ENCODE measurements around the gene ZBTB40.

ZBTB40 gene

GRCh38 chr1:22540337-22540736, 88.7 kb downstream of the ZBTB40 start:
- Histone ChIP-seq H3K27ac (no peak overlapping the region), H3K36me3 (no peaks in the 10 kb centered on the region), H3K9me3 (ENCODE audit: severe bottlenecking) (no peaks in the 10 kb centered on the region), H3K4me3 (ENCODE audit: low read depth, low read length) (no peak overlapping the region), H3K27me3 (ENCODE audit: insufficient read depth, low read depth, severe bottlenecking) (no peaks in the 10 kb centered on the region)
- TF ChIP-seq CTCF (IDR thresholded peaks at IDR 0.05; ENCODE audit: low read depth, low read length): no peak
- DNase-seq: no peak

- peak; percentile 46 for DNase-seq
- Histone ChIP-seq H3K27ac (no peak overlapping the region), H3K27me3 (ENCODE audit: insufficient read depth, low read depth, severe bottlenecking) (no peaks in the 10 kb centered on the region), H3K36me3 (no peaks in the 10 kb centered on the region), H3K9me3 (ENCODE audit: severe bottlenecking) (no peaks in the 10 kb centered on the region), H3K4me3 (ENCODE audit: low read depth, low read length) (no peak overlapping the region)
- peak; percentile 34; the same call in 1 of the 2 replicates for TF ChIP-seq CTCF (IDR thresholded peaks at IDR 0.05; ENCODE audit: low read depth, low read length)
These were observed 91.2 kb downstream of the ZBTB40 start for GRCh38 chr1:22542886-22543285.

GRCh38 chr1:22543679-22544078, 92.0 kb downstream of the ZBTB40 start:
- Histone ChIP-seq H3K27ac (no peak overlapping the region), H3K9me3 (ENCODE audit: severe bottlenecking) (no peaks in the 10 kb centered on the region), H3K4me3 (ENCODE audit: low read depth, low read length) (no peak overlapping the region), H3K36me3 (no peaks in the 10 kb centered on the region), H3K27me3 (ENCODE audit: insufficient read depth, low read depth, severe bottlenecking) (no peaks in the 10 kb centered on the region)
- no peak for DNase-seq
- no peak for TF ChIP-seq CTCF (IDR thresholded peaks at IDR 0.05; ENCODE audit: low read depth, low read length)

- Histone ChIP-seq H3K36me3 (no peaks in the 10 kb centered on the region), H3K27ac (no peak overlapping the region), H3K9me3 (ENCODE audit: severe bottlenecking) (no peaks in the 10 kb centered on the region), H3K4me3 (ENCODE audit: low read depth, low read length) (no peak overlapping the region), H3K27me3 (ENCODE audit: insufficient read depth, low read depth, severe bottlenecking) (no peaks in the 10 kb centered on the region)
- no peak for DNase-seq
- TF ChIP-seq CTCF (IDR thresholded peaks at IDR 0.05; ENCODE audit: low read depth, low read length): no peak
These were observed 93.0 kb downstream of the ZBTB40 start for GRCh38 chr1:22544606-22545005.

GRCh38 chr1:22545141-22545540, 93.5 kb downstream of the ZBTB40 start:
- H3K9me3 ChIP-seq (ENCODE audit: severe bottlenecking): no peaks in the 10 kb centered on the region
- no peaks in the 10 kb centered on the region for H3K36me3 ChIP-seq
- no peak overlapping the region for H3K4me3 ChIP-seq (ENCODE audit: low read depth, low read length)
- H3K27ac ChIP-seq: no peak overlapping the region
- TF ChIP-seq CTCF (IDR thresholded peaks at IDR 0.05; ENCODE audit: low read depth, low read length): no peak
- H3K27me3 ChIP-seq (ENCODE audit: insufficient read depth, low read depth, severe bottlenecking): no peaks in the 10 kb centered on the region
- DNase-seq: peak; percentile 68

GRCh38 chr1:22547186-22547817, 95.7 kb downstream of the ZBTB40 start:
- TF ChIP-seq CTCF (IDR thresholded peaks at IDR 0.05; ENCODE audit: low read depth, low read length): no peak
- H3K27ac ChIP-seq: no peak overlapping the region
- no peak overlapping the region for H3K4me3 ChIP-seq (ENCODE audit: low read depth, low read length)
- no peaks in the 10 kb centered on the region for H3K9me3 ChIP-seq (ENCODE audit: severe bottlenecking)
- DNase-seq: no peak
- no peaks in the 10 kb centered on the region for H3K36me3 ChIP-seq
- no peaks in the 10 kb centered on the region for H3K27me3 ChIP-seq (ENCODE audit: insufficient read depth, low read depth, severe bottlenecking)

All from WERI-Rb-1 (cell line).